COLO668 (cell line): ENCODE measurements around the gene NRSN2.
"Not testable (repeated sequence)": the region's sequence is repeated elsewhere in the genome, so short reads cannot be mapped to it uniquely, and the experiment has no call there.

Experiments
- DNase-seq: peaks from one replicate; lab custom pipeline; 2025; ENCODE audit not compliant: unreplicated experiment; lab: John Stamatoyannopoulos, UW

NRSN2 gene

DNA sequence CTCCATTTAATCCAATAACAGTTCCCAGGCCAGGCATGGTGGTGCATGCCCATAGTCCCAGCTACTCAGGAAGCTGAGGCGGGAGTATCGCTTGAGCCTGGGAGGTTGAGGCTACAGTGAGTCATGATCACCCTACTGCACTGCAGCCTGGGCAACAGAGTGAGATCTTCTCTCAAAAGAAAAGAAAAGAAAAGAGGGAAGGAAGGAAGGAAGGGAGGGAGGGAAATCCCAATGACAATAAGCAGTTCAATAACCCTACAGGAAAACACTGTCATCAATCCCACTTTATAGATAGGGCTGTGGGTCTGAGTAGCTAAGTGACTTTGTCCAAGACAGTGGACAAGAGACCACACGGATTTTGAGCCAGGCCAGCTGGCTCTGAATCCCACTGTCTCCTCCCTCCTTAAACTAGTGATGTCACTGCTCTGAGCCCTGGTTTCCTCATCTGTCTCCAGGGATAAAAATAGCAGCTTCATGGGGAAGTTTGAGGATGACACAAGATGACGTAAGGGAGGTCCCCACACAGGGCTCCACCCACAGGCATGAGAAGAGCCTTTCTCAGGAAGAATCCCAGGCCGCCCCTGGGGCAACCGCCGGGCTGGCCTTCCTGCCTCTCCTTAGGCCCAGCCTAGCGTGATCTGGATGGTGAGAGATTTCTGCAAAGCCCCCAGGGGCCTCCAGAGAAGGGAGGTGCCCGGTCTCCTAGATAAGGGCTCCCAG is 26.4 kb downstream of the NRSN2 start:
- no peak for DNase-seq

GRCh38 chr20:375265-375889 is 28.5 kb downstream of the NRSN2 start:
- DNase-seq = no peak

- no peak for DNase-seq
Measured at GRCh38 chr20:376089-376488, 29.2 kb downstream of the NRSN2 start.

DNA sequence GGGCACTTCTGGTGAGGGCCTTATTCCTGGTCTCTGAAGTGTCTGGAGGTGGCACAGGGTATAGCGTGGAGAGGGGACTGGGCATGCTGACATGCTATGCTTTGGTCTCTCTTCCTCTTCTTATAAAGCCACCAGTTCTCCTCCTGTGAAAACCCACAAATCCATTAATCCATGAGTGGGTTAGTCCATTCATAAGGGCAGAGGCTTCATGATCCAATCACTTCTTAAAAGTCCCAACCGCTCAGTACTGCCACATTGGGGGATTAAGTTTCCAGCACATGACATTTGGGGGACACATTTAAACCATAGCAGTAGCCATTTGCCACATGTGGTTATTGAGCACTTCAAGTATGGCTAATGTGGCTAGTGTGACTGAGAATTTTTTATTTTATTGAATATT is 29.8 kb downstream of the NRSN2 start:
- DNase-seq = no peak

- DNase-seq = not testable (repeated sequence)
Measured at GRCh38 chr20:377578-377977, 30.7 kb downstream of the NRSN2 start.

- no peak for DNase-seq
Measured at GRCh38 chr20:378961-379336, 32.0 kb downstream of the NRSN2 start.

DNA sequence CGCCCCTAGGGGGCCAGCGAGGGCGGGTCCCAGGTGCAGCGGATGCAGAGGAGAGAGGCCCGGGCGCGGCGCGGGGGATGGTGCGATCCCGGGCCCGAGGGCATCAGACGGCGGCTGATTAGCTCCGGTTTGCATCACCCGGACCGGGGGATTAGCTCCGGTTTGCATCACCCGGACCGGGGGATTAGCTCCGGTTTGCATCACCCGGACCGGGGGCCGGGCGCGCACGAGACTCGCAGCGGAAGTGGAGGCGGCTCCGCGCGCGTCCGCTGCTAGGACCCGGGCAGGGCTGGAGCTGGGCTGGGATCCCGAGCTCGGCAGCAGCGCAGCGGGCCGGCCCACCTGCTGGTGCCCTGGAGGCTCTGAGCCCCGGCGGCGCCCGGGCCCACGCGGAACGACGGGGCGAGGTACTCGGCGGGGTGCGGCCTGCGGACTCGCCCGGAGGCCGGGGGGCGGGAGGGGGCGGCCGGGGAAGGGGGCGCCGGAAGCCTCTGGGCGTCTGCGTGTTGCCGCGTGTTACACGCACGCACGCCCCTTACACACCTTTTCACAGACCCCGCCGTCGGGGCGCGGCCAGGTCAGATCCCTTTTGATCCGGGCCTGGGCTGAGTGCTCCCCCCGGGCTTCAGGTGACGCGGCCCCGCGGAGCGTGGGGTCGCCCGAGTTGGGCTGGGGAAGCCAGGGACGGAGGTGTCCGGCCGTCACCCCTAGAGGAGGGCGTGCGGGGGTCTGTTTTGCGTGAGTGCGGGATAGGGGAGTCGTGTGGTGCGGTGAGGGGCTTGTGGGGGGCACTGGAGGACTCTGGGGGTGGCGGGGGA is 34.1 kb downstream of the NRSN2 start:
- DNase-seq = peak; percentile 86

DNA sequence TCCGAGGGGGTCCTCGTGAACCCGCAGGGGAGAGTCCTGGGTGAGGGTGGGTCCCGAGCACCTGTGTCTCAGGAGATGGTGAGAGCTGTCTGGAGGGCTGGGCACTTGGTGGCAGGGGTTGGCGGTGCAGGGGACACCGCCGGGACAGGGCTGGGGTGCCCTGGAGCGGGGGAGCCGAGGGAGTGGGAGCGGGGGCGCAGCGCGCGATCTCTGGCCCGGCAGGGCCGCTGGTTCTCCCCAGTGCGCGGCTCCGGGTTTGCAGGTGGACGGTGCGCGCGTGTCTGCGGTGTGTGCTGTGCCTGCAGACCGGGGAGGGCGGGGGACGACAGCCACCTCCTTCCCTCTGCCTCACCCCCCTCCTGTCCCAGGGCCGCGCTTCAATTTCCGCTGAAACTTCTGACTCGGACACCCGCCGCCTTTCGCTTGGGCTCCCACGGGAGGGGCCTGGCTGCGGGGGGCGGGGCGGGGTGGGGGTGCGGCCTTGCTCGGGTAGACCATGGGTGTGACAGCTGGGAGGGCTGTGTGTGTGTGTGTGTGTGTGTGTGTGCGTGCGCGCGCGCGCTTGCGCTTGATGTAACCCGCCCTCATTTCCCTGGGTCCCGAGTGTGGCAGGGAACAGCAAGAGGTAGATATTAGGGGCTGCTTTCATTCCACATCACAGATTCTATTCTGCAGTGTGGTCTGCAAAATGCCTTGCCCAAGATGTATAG is 34.8 kb downstream of the NRSN2 start:
- DNase-seq = peak; percentile 77

DNA sequence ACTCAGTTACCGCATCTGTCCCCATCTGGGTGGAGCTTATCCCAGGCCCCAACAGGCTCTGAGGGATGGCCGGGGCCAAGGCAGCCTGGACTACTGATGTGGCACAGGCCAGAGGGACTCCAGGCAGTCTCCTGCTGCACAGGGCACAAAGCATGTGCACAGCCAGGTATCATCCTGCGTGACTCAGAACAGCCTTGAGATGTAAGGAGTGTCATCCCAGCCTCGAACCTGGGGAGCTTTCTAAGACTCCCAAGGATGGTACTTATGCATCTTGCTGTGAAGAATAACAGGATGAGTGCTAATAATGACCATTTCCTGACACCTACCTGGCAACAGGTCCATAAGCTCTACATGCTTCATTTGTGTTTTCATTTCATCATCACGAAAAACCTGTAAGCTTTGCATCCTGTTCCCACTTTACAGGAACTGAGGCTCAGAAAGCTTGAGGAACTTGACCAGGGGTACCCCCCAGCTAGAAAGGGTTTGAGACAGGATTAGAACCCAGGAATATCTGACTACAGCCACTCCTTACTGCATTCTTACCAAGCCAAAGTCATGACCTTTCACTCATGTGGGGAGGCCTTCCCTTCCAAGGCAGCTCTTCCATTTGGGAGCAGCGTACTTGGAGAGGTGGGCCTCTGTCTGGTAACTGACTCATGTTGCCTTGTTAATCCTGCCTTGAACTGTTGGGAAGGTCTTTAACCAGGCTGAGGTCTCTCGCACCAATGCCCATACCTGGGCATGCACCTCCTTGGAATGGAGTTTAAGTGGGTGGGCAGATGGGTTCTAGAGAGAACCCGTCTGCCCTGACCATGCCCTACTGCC is 35.6 kb downstream of the NRSN2 start:
- DNase-seq = no peak

DNA sequence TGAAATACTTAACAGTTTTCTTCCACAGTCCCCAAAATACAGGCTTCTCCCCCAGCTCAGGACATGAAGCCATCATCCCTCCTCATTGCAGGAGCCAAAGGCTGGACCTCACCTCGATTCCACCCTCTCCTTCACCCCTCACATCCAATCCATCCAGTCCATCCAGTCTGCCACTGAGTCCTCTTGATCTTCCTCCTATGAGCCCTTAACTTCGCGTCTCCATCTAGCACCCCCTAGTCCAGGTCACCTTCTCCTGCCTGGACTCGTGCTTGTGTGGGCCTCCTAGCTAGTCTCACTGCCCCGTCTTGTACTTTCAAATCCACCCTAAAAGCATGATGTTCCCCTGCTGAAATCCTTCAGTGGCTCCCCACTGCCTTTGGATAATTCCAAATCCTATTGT is 37.0 kb downstream of the NRSN2 start:
- no peak for DNase-seq

GRCh38 chr20:384723-385122 is 37.8 kb downstream of the NRSN2 start:
- no peak for DNase-seq

DNA sequence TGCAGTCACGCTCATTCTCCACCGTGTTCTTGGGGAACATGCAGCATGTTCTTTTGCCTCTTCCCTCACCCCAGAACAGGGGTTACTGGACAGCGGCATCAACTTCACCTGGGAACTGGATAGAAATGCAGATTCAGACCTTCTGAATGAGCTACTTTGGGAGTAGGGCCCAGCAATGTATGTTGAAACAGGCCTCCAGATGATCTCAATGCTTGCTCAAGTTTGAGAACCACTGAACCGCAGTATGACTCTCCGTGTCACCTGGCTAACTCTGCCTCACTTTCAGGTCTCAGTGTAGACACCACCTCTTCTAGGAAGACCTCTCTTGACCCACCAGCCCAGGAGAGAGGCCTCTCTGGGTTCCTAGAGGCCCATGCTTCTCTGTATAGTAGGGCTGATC is 38.5 kb downstream of the NRSN2 start:
- no peak for DNase-seq

DNA sequence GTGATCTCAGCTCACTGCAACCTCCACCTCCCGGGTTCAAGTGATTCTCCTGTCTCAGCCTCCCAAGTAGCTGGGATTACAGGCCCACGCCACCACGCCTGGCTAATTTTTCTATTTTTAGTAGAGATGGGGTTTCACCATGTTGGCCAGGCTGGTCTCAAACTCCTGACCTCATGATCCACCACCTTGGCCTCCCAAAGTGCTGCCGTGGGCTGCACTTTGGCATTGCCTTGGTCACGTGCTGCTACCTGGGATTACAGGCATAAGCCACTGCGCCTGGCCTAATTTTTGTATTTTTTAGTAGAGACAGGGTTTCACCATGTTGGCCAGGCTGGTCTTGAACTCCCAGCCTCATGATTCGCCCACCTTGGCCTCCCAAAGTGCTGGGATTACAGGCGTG is 39.7 kb downstream of the NRSN2 start:
- DNase-seq = not testable (repeated sequence)

DNA sequence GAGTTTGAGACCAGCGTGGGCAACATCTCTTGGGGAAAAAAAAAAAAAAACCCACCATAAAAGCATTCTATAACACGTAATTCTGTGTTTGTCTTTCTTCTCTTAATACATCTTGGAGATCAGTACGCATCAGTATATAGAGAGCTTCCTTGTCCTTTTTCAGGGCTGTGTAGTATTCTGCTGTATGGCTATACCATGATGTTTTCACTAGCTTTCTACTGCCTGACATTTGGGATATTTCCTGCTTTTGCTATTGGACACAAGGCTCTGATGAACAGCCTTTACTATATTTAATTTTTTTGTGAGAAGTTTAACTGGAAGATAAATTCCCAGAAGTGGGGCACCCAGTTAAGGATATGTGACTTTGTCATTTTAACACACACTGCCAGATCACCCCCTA is 40.6 kb downstream of the NRSN2 start:
- no peak for DNase-seq

DNA sequence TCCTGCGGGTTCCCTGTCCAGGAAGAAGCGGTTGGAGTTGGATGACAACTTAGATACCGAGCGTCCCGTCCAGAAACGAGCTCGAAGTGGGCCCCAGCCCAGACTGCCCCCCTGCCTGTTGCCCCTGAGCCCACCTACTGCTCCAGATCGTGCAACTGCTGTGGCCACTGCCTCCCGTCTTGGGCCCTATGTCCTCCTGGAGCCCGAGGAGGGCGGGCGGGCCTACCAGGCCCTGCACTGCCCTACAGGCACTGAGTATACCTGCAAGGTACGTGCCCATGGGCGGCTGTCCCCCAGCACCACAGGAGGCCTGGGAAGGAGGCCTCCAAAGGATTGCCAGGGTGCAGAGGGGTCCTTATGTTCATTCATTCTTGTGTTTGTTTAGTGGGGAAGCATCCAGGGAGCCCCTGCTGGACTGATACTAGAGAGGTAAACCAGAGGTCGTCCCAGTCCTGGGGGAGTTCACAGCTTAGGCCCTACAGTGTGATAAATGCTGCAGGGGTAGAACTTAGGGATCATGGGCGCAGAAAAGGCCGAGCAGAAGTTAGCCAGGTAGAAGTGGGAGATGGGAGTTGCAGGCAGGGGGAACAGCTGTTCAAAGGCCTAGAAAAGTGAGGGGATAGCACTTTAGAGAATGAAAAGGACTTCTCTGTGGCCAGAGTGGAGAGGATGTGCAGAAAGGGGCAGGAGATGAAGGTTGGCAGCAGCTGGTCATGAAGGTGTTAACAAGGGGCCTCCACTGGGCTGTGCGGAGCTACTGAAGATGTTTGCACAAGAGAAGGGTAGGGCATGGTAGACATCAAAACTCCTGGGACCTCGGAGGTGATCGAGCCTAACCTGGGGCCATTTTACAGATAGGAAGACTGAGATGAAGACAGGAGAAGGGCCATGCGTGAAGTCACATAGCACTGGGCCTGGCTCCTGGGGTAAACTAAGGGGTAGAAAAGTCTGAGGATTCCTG is 41.4 kb downstream of the NRSN2 start:
- DNase-seq = no peak

- no peak for DNase-seq
Measured at GRCh38 chr20:389220-389619, 42.3 kb downstream of the NRSN2 start.

GRCh38 chr20:391041-391711 is 44.3 kb downstream of the NRSN2 start:
- DNase-seq = no peak

DNA sequence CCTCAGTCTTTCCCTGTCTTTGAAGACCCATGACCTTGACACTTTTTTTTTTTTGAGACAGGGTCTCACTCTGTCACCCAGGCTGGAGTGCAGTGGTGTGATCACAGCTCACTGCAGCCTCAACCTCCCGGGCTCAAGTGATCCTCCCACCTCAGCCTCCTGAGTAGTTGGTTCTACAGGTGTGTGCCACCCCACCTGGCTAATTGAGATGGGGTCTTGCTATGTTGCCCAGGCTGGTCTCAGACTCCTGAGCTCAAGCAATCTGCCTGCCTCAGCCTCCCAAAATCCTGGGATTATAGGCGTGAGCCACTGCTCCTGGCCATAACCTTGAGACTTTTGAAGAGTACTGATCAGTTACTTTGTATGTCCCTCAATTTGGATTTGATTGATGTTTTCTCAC is 46.4 kb downstream of the NRSN2 start:
- DNase-seq = not testable (repeated sequence)

DNA sequence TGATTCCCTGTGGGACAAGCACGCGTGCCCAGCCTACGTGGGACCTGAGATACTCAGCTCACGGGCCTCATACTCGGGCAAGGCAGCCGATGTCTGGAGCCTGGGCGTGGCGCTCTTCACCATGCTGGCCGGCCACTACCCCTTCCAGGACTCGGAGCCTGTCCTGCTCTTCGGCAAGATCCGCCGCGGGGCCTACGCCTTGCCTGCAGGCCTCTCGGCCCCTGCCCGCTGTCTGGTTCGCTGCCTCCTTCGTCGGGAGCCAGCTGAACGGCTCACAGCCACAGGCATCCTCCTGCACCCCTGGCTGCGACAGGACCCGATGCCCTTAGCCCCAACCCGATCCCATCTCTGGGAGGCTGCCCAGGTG is 49.3 kb downstream of the NRSN2 start:
- DNase-seq = no peak
